OCI-LY7 (cell line): ENCODE results near the gene CERS1. TPM values are rescaled to one million over a fixed set of nuclear protein-coding genes. Genes with fewer than 3 reads are reported as not detected.

Source experiments
- BruUV-seq: library from RNA; stranded (reverse); fragments of 400-500 nt; replicated peaks from 2 replicates; lab custom pipeline; 2021; lab: Mats Ljungman, UMichigan
- CTCF ChIA-PET: fragments of 300-600 bp; sonication (Branson Sonifier 250); formaldehyde crosslinking; loops from one replicate; lab custom pipeline; 2022; ENCODE audit warnings: antibody characterized with exemption; ENCODE audit not compliant: unreplicated experiment; lab: Charles Lee
- POLR2A ChIA-PET: fragments of 300-600 bp; sonication (Branson Sonifier 250); formaldehyde crosslinking; loops from one replicate; lab custom pipeline; 2022; ENCODE audit warnings: antibody characterized with exemption; lab: Charles Lee
- DNase-seq: peaks from one replicate; pipeline ENCODE4 v3.0.0-alpha.2; 2015; ENCODE audit warnings: low spot score
- H2AFZ ChIP-seq: fragments of 200-600 bp; sonication (generic), shearing (Covaris generic); 2 replicates; pipeline ENCODE4 v1.6.1; 2014; ENCODE audit warnings: mild to moderate bottlenecking, antibody characterized with exemption, low read length, moderate library complexity
- H3K27ac ChIP-seq: fragments of 200-600 bp; sonication (generic); 2 replicates; pipeline ENCODE4 v1.5.1; 2014; ENCODE audit warnings: mixed run types, low read depth, mild to moderate bottlenecking, moderate library complexity, low read length, inconsistent platforms; ENCODE audit not compliant: poor library complexity, severe bottlenecking
- H3K36me3 ChIP-seq: fragments of 200-600 bp; sonication (generic); 2 replicates; pipeline ENCODE4 v1.6.1; 2014; ENCODE audit warnings: mild to moderate bottlenecking, antibody characterized with exemption, low read length, moderate library complexity, mixed read lengths; ENCODE audit not compliant: insufficient read depth
- H3K4me1 ChIP-seq: fragments of 200-600 bp; sonication (generic); 2 replicates; pipeline ENCODE4 v1.5.1; 2014; ENCODE audit warnings: mild to moderate bottlenecking, low read length; ENCODE audit not compliant: insufficient read depth, poor library complexity, severe bottlenecking
- H3K4me2 ChIP-seq: fragments of 200-600 bp; sonication (generic); 2 replicates; pipeline ENCODE4 v1.6.1; 2014; ENCODE audit warnings: mild to moderate bottlenecking, low read length
- H3K4me3 ChIP-seq: fragments of 200-600 bp; sonication (generic); 2 replicates; pipeline ENCODE4 v1.5.1; 2014; ENCODE audit warnings: mild to moderate bottlenecking, low read depth, low read length; ENCODE audit not compliant: poor library complexity, severe bottlenecking
- H3K79me2 ChIP-seq: fragments of 200-600 bp; sonication (generic); 2 replicates; pipeline ENCODE4 v1.6.1; 2016; ENCODE audit warnings: low read depth, mild to moderate bottlenecking, low read length, moderate library complexity, mixed read lengths; ENCODE audit not compliant: insufficient read depth
- H3K9me2 ChIP-seq: fragments of 200-600 bp; sonication (generic); 2 replicates; pipeline ENCODE4 v1.6.1; 2016; ENCODE audit warnings: mild to moderate bottlenecking, low read length, mixed read lengths; ENCODE audit not compliant: insufficient read depth
- H3K9me3 ChIP-seq: fragments of 200-600 bp; sonication (generic); 2 replicates; pipeline ENCODE4 v1.6.1; 2014; ENCODE audit warnings: mild to moderate bottlenecking, mixed run types, low read length, mixed read lengths
- H4K20me1 ChIP-seq: fragments of 200-600 bp; sonication (generic); 2 replicates; pipeline ENCODE4 v1.6.1; 2014; ENCODE audit warnings: mild to moderate bottlenecking, antibody characterized with exemption, low read length, moderate library complexity, mixed read lengths; ENCODE audit not compliant: insufficient read depth
- EZH2phosphoT487 ChIP-seq: fragments of 200-600 bp; sonication (generic); IDR thresholded peaks from 2 replicates; pipeline ENCODE4 v1.6.1; 2018; ENCODE audit warnings: low read depth, borderline replicate concordance, mild to moderate bottlenecking, mixed run types, antibody characterized with exemption, low read length, moderate library complexity, mixed read lengths
- intact Hi-C: fragments of 100-400 bp; cut with micrococcal nuclease; formaldehyde crosslinking; loops from one replicate; pipeline ENCODE4 v1.10.0; 2022; ENCODE audit not compliant: unreplicated experiment
- total RNA-seq, 2 experiments: library from RNA; depleted of rRNA in 1 of 2; stranded (reverse); fragments of >200 nt in 1 of 2; shearing (Covaris generic) in 1 of 2; gene quantifications; 2 replicates each; pipeline ENCODE4 v1.2.3, GENCODE V29; 2014 to 2022
- TF ChIP-seq, protein P1 (sequence below): fragments of 200-600 bp; sonication (generic); conservative IDR thresholded peaks from 2 replicates; pipeline ENCODE4 v1.5.1; 2014; ENCODE audit warnings: mild to moderate bottlenecking, antibody characterized with exemption, low read length, moderate library complexity, mixed read lengths

Gene CERS1
- total RNA-seq, 2 experiments from 2014 or later = 0.09 TPM; not detected in 1

GRCh38 chr19:18860725-18861124 lies 35.2 kb downstream of the CERS1 start:
- POLR2A ChIA-PET = no interaction called here
- CTCF ChIA-PET = no interaction called here
- no peak overlapping the region for H3K27ac ChIP-seq
- H3K36me3 ChIP-seq = peaks cover 100% of the 10 kb centered on the region
- TF ChIP-seq, protein P1, sequence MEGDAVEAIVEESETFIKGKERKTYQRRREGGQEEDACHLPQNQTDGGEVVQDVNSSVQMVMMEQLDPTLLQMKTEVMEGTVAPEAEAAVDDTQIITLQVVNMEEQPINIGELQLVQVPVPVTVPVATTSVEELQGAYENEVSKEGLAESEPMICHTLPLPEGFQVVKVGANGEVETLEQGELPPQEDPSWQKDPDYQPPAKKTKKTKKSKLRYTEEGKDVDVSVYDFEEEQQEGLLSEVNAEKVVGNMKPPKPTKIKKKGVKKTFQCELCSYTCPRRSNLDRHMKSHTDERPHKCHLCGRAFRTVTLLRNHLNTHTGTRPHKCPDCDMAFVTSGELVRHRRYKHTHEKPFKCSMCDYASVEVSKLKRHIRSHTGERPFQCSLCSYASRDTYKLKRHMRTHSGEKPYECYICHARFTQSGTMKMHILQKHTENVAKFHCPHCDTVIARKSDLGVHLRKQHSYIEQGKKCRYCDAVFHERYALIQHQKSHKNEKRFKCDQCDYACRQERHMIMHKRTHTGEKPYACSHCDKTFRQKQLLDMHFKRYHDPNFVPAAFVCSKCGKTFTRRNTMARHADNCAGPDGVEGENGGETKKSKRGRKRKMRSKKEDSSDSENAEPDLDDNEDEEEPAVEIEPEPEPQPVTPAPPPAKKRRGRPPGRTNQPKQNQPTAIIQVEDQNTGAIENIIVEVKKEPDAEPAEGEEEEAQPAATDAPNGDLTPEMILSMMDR = no peak
- TF ChIP-seq EZH2phosphoT487 = no peak
- H4K20me1 ChIP-seq = 0 out of 2 replicates have a peak, but pooled peaks cover 4% of the 10 kb centered on the region
- peaks cover 6% of the 10 kb centered on the region for H3K4me1 ChIP-seq
- no peak overlapping the region for H3K4me3 ChIP-seq
- intact Hi-C loops = no loop called here
- H2AFZ ChIP-seq = no peak overlapping the region
- no peaks in the 10 kb centered on the region for H3K9me3 ChIP-seq
- H3K79me2 ChIP-seq = no peaks in the 10 kb centered on the region
- no peaks in the 10 kb centered on the region for H3K9me2 ChIP-seq
- BruUV-seq = no TSS peak
- no peak overlapping the region for H3K4me2 ChIP-seq
- no peak for DNase-seq

GRCh38 chr19:18860302-18860700 lies 35.7 kb downstream of the CERS1 start:
- ChIA-PET POLR2A (no interaction called here), CTCF (no interaction called here)
- Histone ChIP-seq H3K27ac (no peak overlapping the region), H3K79me2 (no peaks in the 10 kb centered on the region), H3K4me1 (peaks cover 5% of the 10 kb centered on the region), H3K9me3 (no peaks in the 10 kb centered on the region), H3K4me2 (no peak overlapping the region), H2AFZ (no peak overlapping the region), H3K4me3 (no peak overlapping the region), H3K9me2 (no peaks in the 10 kb centered on the region), H3K36me3 (peaks cover 100% of the 10 kb centered on the region), H4K20me1 (0 out of 2 replicates have a peak, but pooled peaks cover 4% of the 10 kb centered on the region)
- TF ChIP-seq EZH2phosphoT487 = no peak
- TF ChIP-seq, protein P1 = no peak
- DNase-seq = no peak
- intact Hi-C loops = no loop called here
- no TSS peak for BruUV-seq

GRCh38 chr19:18859676-18860301 lies 36.2 kb downstream of the CERS1 start:
- H3K27ac ChIP-seq = no peak overlapping the region
- peaks cover 100% of the 10 kb centered on the region for H3K36me3 ChIP-seq
- intact Hi-C loops = no loop called here
- no peak for TF ChIP-seq EZH2phosphoT487
- TF ChIP-seq, protein P1 = no peak
- 0 out of 2 replicates have a peak, but pooled peaks cover 4% of the 10 kb centered on the region for H4K20me1 ChIP-seq
- no peaks in the 10 kb centered on the region for H3K79me2 ChIP-seq
- H3K4me1 ChIP-seq = peaks cover 5% of the 10 kb centered on the region
- CTCF ChIA-PET = no interaction called here
- no peak for DNase-seq
- H3K9me3 ChIP-seq = no peaks in the 10 kb centered on the region
- no peak overlapping the region for H3K4me3 ChIP-seq
- no peak overlapping the region for H2AFZ ChIP-seq
- BruUV-seq = no TSS peak
- no peaks in the 10 kb centered on the region for H3K9me2 ChIP-seq
- H3K4me2 ChIP-seq = no peak overlapping the region
- POLR2A ChIA-PET = no interaction called here
